HG03342 (cell line): Measurements from ENCODE around the gene FBXL7.

Experiments used
- ATAC-seq: cut with Tn5 transposase; IDR thresholded peaks from one replicate; pipeline ENCODE4 v1.9.1; 2021; ENCODE audit warnings: mild to moderate bottlenecking, moderate library complexity; ENCODE audit not compliant: unreplicated experiment

The FBXL7 gene

DNA sequence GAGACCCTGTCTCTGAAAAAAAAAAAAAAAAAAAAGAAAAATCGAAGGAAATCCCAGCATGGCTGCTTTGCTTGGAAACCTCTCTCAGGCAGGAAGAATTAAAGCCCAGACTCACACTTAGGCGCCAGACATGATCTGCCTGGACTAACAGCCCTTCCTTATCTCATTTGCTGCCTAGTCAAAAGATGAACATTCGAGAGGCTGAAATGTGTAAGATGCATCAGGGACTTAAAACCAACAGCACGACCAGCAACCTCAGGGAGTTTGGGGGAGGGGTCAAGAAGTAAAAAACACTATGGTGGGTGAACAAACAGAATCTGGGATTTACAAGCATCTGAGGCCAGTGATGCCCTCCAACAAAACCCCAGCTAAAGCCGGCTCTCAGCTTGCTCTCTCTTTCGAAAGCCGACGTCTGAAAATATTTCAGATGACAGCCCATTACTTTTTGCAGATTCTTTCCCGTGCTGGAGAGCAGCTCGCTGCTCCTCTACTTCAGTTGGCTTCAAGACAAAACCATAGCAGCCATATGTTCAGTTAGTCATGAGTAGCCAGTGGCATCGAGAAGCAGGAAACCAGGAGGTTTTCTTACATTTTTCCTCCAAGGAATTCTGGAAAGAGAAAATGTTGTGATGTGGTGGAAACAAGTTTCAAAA lies 429.8 kb downstream of the FBXL7 start:
- ATAC-seq: no peak

DNA sequence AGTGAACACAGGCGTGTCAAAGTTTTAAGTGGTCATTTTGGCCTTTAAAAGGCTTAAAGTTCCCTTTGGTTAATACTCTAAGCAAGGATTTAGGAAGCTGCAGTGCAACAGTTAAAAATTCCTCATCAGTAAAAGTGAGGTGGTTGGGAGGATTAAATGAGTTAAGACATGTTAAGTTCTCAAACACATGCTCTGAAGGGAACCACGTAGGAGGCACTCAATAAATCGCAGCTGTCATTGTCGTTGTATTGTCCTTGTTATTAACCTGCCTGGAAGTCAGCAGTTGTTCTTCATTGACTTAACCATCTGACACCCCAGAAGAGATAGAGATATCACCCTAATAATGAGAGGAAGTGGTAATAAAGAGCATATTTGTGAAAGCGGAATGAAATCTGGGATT lies 432.1 kb downstream of the FBXL7 start:
- ATAC-seq: no peak

DNA sequence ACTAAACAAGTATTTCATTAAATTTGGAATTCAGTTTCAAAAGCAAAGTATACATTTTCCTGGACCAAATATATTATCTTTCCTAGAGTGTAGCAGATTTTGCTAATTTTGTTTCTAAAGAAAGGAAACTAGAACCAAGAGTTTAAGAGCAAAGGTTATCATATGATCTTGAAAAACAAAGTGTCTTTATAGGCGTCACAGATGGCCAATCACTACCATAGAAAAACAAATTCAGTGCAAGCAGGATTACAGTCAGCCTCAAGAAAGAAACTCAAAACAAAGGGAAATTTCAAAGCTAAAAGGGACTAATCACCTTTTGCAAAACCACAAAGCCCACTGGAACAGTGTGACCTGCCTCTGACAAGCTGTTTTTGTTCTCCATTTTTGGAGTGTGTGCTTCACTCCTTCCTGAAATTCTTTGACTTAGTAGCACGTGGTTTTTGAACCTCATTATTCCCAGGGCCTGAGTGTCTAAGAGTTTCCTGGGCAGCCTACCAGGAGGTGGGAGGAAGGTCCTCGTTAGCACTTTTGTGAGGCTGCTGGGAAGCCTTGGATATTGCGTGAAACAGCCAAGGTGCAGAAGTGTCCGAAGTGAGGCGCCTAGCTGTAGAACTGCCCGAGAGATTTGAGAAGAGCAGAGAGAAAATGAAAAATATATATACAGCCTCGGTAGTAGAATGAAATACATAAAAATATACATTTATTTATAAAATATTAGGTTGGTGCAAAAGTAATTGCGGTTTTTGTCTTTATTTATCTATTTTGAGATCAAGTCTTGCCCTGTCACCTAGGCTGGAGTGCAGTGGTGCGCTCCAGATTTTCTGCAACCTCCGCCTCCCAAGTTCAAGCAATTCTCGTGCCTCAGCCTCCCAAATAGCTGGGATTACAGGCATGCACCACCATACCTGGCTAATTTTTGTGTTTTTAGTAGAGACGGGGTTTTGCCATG lies 433.6 kb downstream of the FBXL7 start:
- ATAC-seq: no peak

DNA sequence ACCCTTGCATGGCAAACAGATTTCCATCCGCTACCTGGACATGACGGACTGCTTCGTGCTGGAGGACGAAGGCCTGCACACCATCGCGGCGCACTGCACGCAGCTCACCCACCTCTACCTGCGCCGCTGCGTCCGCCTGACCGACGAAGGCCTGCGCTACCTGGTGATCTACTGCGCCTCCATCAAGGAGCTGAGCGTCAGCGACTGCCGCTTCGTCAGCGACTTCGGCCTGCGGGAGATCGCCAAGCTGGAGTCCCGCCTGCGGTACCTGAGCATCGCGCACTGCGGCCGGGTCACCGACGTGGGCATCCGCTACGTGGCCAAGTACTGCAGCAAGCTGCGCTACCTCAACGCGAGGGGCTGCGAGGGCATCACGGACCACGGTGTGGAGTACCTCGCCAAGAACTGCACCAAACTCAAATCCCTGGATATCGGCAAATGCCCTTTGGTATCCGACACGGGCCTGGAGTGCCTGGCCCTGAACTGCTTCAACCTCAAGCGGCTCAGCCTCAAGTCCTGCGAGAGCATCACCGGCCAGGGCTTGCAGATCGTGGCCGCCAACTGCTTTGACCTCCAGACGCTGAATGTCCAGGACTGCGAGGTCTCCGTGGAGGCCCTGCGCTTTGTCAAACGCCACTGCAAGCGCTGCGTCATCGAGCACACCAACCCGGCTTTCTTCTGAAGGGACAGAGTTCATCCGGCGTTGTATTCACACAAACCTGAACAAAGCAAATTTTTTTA lies 436.7 kb downstream of the FBXL7 start:
- no peak for ATAC-seq

DNA sequence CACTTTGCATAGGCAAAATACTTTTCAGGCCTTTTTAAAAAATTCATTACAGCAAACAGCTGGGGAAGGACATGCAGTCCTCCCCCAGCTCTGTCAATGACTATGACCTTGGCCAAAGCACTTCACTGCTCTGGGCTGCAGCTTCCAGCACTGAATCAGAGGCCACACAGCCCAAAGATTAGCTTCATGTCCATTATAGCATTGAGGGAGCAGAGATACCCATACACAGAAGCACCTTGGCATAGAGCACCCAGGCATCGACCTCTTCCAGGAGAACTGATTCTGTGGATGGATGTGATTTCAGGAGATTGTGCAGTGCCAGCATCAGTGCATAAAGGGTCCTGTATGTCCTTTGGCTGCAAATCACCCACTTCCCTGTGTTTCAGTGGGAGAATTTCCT lies 437.7 kb downstream of the FBXL7 start:
- no peak for ATAC-seq

DNA sequence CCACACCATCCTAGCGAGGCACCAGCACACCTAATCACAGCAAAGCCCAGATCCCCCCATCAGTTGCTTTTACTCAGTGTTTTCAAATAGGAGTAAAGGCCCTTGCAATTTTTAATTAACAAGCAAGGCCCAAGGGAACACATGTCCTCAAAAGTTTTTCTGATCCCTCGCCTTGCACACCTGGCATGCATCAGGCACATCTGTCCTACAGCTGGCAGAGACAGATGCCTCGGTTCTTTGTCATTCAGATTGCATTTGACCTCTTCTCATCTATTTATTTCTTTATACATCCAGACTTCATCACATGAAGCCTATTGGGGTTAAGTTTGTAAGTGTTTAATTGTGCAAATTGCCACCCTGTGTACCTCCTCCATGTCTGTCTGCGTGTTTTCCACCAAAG lies 438.2 kb downstream of the FBXL7 start:
- no peak for ATAC-seq

DNA sequence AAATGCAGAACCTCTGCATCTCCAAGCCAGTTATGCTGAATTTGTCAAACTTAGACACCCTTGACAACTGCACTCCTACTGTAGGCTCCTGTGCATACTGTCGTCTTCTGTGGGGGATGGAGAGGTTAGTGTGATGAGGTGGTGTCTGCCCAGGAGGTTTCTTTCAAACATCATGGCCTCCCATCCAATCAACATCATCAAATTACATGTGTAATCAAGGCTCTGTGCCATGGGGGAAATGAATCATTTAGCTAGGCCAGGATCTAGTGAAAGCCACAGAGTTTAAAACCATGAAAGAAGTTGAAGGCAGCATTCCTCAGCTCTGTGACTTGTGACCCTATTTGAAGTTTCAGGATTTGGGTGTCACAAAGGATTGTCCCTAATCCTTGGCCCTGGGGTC lies 439.0 kb downstream of the FBXL7 start:
- ATAC-seq: no peak

DNA sequence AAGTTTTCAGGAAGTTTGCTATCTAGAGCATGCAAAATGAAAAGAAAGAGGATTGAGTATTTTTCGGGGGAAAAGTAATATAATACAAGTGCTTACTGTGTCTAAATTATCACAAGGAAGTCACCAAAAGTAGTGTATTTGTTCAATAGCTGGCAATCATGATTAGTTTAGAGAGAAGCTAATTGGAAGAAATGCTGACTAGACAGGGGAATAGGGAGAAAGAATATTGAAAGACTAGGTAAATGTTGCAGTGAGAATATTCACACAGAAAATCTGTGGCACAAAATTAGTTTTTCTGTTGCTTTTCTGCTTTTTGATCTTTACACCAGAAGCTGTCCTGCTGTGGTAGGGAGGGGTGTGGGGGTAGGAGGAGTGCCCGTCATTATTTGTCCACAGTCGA lies 440.9 kb downstream of the FBXL7 start:
- no peak for ATAC-seq

DNA sequence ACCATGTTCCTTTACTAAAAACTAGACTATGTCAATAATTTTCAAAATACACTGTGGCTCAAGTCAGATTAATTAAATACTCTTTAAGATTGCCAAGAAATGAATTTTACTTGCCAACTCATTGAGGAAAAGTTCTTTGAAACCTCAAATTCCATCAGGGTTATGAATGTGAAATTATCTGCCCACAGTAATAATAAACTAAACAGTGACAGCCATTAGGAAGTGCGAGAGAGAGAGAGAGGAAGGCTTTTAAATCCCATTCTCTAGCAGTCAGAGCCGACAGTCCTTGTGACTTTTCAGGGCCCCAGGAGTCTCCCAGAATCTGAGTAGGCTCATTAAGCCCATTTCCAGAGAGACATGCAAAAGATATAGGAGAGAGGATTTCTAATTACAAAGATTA lies 443.5 kb downstream of the FBXL7 start:
- ATAC-seq: no peak

DNA sequence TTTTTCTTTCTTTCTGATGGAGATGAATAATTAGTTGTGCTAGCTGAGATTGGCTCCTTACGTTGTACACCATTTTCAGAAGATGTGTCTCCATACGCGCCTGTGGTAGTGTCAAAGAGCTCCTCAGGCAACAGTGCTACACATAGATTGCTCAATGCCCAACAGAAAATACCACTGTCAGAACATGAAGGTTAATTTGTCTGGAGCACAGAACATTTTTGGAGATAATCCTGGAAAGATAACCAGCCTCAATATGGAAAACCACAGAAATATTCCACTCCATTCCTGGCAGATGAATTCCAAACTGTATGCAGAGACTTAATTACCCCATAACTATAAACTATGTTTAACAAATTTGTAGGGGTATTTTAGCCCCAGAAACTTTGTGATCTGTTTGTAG lies 446.0 kb downstream of the FBXL7 start:
- no peak for ATAC-seq

DNA sequence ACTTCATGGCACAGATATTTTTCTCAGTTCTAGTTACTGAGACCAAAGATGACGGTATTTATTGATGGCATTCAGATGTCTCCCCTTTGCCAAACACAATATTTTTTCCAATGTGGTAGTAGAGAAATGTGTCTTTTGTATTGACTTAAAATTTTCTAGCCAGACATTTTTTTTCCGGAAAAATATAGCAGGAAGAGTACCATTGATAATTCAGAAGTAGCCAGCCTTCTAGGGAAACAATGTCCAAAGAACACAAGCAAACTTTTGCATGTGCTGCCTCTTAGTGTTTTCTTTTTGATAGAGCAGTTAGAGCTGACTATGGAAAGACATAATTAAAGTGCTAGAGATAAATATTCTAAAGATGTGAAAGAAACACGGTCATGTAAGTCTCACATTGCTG lies 448.2 kb downstream of the FBXL7 start:
- no peak for ATAC-seq

DNA sequence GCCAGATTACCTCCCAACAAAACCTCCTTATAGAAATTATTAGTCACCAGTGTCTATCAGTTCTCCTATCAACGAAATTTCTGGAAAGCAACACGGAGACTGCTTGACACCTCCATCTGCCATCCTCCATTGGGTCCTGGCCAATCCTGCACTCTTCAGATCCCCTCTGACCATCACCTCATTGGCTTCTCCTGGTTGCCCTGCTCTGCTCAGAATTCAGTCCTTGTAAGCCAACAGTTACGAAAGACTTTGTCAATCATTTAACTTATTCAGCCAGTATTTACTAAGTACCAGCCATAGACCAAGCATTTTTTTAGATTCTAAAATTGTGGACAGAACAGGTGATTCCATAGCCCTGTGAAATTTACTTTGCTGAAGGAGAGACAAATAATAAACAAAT lies 451.1 kb downstream of the FBXL7 start:
- no peak for ATAC-seq

DNA sequence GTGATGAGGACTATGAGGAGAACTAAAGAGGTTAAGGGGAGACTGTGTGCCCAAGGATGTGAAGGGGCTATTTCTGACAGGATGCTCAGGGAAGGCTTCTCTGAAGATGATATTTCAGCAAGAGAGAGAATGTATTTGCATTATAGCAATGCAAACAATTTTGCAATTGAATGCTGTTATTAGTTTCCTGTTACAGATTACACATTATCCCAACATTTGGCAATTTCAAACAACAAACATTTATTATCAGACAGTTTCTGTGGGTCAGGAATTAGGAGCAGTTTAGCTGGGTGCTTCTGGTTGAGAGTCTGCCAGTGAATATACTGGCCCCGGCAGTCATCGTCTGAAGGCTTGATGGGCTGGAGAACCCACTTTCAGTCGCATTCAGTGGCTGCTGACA lies 451.6 kb downstream of the FBXL7 start:
- no peak for ATAC-seq

DNA sequence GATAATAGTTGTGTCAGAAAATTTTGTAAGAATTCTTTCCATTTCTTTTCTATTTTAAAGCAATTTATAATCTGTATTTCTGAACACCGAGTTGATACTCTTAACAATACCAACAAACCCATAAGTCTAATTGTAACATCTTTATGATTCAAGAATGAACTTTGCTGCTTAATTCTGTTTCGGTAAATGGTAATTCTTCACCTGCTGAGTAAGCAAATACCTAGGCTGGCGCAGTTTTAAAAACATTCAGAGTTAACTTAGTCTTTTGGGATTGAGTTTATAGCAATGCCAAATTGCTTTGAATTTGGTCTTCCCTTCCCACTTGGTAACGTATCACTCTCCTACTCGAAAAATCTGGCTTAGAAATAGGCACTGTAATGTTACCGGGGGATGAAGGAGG lies 456.6 kb downstream of the FBXL7 start:
- ATAC-seq: no peak

DNA sequence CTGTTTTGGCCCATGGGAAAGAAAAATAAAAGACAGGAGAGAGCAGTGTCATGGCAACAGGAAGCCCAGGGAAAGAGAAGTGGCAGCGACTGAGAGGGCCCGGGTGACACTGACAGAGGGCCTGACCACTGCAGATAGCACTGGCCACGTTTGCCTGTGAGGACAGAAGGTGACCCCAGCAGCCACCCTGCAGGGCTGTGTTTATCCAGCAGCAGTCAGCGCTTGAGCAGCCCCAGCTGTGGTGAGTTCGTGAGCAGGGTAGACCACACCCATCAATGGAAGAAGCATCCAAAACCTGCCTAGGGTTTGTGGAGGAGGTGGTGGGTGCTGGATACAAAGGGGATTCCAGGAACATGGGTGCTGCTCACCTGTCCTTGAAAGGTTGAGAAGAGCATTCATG lies 457.1 kb downstream of the FBXL7 start:
- no peak for ATAC-seq

DNA sequence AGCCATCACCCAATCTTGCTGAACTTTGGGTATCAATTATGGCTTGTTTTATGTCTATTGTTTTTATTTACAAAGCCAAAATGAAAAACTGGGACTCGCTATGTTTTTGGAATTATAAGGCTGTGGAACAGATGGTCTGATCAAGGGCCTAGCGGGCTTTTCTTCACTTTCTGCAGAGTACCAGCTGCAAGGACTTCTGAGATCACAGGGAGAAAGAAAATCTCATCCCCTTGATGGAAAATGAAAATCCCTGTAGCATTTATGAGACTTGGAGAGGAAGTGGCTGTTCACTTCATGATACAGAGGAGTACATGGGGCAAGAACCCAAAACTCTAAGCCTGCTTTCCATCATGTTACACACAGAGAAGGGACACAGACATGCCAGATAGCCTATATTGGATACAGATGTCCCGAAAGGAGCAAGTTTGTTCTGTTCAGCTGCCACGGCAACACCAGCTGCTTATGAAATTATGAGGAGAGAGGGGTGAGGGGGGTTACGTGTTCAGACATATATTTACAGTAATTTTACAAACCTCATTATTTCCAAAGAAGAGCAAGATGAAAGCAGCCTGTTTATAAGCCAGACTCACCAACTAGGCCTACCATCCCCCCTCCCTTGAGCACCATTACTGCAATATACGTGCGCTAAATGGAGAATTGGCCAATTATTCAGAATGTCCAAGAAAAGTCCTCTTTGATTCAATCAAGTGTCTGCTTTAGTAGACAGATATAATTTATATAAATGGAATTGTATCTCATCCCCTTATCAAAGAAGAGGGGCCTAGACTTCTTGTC lies 459.6 kb downstream of the FBXL7 start:
- ATAC-seq: no peak

DNA sequence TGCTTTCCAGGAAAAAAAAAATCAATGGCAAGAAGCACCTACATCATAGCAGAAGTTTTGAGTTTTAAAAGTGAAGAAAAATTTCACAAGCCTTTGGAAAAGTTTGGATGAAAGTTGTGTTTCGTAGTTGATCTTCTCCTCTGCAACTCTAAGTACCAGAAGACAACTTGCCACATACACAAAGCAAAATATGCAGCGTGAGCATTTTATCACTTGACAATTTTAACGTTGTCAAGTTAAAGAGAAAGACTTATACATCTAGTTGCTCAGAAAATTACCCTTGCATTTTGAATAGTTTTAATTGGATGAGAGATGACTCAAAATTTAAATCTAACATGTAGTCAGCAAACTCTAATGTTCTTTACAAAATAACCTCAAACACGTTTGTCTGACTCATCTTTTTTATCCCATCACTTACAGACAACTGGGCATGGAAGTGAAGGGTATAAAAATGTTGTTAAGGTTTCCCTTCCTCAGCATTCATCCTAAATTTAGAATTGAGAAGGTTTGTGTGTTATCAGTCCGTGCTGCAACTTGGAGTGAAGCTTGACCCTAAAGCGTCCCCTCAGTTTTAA lies 466.2 kb downstream of the FBXL7 start:
- ATAC-seq: no peak

DNA sequence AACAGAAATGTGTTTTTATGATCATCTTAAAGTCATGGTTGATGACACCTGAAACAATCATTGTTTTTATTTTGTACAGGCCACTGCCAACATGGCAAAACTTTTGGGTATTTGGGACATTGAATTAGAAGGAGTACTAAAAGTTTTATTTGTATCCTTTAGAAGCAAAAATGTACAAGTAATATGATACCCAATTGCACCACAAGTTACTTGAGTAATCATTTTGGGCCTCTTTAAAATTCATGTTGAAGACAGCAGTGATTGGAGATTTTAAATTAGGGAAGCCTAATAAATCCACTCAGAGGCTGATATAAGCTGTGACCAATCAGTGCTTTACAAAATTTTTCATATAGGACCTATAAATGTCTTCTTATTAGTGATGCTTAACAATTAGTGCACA lies 466.7 kb downstream of the FBXL7 start:
- ATAC-seq: no peak

DNA sequence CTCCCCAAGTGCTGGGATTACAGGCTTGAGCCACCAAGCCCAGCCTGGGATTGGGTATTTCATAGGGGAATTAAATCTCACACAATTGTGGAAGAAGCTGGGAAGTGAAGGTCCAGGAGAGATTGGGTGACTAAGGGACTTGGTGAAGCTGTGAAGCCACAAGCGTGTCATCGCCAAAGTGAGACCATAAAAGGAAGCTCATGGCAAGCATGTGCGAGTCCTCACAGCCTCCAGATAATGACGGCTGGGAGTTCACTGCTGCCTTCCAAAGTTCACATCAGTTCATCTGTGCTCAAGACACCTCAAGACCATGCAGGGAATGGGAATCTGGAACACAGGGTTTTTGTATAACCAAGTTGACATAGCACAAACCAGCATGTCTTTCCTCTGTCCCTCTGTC lies 469.0 kb downstream of the FBXL7 start:
- no peak for ATAC-seq

DNA sequence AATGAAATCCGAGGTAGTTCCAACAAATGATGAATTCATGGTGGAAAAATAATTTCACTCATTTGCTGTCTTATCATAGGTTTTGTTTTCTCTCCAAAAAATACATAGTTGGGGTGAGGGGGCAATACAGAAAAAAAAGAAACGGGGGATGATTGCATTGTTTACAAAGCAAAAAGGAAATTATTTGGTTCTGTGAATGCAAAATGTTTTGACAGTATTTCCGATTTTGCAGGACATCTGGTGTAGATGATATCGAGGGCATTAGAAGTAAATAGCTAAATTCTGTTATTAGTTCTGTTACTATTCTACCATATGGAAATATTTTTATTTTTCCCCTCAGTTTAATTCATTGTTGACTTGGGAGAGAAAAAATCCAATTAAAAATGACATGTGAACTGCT lies 477.9 kb downstream of the FBXL7 start:
- no peak for ATAC-seq

DNA sequence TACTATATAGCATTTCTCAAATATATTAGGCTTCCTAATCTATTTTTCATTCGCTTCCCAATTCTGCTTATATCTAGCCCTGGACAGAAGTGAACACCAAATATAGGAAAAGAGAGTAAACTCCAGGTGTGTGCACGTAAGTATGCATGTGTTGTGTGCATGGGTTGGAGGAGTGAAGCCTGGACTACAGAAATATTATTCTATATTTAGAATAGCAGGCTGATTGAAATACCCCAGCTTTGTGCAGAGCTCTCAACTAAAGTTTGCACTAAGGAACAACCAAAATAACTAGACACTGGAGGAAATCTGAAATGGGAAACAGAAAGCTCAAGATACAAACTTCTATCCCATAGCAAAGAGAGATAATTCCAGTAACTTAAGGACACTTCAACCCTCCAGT lies 480.9 kb downstream of the FBXL7 start:
- no peak for ATAC-seq
